Coronary artery (tissue), 2 donors: ENCODE measurements around the gene TRAPPC5.

Experiments used
- DNase-seq: peaks from one replicate; pipeline ENCODE4 v3.0.0-alpha.2; 2017; ENCODE audit warnings: low spot score
- H3K27ac ChIP-seq, 2 donors: fragments of 200-600 bp; sonication (generic); one replicate each; pipeline ENCODE4 v1.5.1; 2016 to 2019
- H3K4me3 ChIP-seq: fragments of 200-600 bp; sonication (generic); 2 replicates; pipeline ENCODE4 v1.5.1; 2016; ENCODE audit warnings: mild to moderate bottlenecking, moderate library complexity
- CTCF ChIP-seq: fragments of 200-600 bp; sonication (generic); IDR thresholded peaks from one replicate; pipeline ENCODE4 v1.5.1; 2019; ENCODE audit warnings: antibody characterized with exemption

The TRAPPC5 gene

DNA sequence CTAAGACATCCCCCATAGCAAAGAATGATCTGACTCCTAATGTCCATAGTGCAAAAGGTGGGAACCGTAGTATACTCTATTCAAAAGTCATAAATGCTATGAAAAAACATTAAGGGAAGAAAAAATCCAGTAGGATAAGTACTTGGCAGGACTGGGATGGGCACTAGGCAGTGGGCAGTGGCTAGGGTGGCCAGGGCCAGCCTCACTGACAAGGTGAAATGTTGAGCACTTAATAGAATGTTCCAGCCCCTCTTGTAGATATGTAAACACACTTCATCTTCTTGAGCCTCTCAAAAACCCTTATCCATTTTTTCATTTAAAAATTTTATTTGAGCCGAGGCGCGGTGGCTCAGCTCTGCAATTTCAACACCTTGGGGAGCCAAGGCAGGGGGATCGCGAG is 52.7 kb downstream of the TRAPPC5 start:
- Histone ChIP-seq H3K27ac (no peak overlapping the region), H3K4me3 (no peak overlapping the region)
- DNase-seq, result no peak
- TF ChIP-seq CTCF, result no peak

- no peak for DNase-seq
- TF ChIP-seq CTCF, result no peak
- H3K4me3 ChIP-seq, result no peak overlapping the region
- H3K27ac ChIP-seq, result peak overlapping the region in 1 of 2 donors; percentile 62
Observed at GRCh38 chr19:7734220-7735203, 53.9 kb downstream of the TRAPPC5 start.

DNA sequence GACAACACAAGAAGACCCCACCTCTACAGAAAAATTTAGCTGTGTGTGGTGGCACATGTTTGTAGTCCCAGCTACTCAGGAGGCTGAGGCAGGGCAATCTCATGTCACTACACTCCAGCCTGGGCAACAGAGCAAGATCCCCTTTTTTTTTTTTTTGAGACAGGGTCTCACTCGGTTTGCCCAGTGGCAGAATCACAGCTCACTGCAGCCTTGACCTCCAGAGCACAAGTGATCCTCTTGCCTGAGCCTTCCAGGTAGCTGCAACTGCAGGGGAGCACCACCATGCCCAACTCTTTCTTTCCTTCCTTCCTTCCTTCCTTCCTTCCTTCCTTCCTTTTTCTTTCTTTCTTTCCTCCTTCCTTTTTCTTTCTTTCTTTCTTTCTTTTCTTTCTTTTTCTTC is 55.5 kb downstream of the TRAPPC5 start:
- TF ChIP-seq CTCF, result no peak
- Histone ChIP-seq H3K4me3 (no peak overlapping the region), H3K27ac (no peak overlapping the region)
- DNase-seq, result no peak

DNA sequence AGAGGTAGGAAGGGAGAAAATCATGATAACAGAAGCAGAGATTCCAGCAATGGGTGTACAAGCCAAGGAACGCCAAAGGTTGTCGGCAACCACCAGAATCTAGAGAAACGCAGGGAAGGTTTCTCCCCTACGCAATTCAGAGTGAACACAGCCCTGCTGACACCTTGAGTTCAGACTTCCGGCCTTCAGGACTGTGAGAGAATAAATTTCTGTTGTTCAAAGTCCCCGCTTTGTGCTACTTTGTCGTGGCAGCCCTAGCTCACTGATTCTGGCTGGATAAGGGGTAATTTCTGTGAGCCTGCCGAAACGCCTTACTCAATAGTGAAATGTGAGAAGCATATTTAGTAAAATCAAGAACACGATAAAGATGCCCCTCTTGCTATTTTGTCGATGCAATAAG is 56.6 kb downstream of the TRAPPC5 start:
- Histone ChIP-seq H3K27ac (no peak overlapping the region), H3K4me3 (no peak overlapping the region)
- TF ChIP-seq CTCF, result no peak
- DNase-seq, result no peak
